GM12874 (cell line): Measurements from ENCODE around the gene HSPB6.
A peak's percentile ranks its signal among the peaks of the same experiment; 100 is the strongest.

Experiments used
- CTCF ChIP-seq: IDR thresholded peaks from 2 replicates; pipeline ENCODE4 v1.5.1; 2011; ENCODE audit warnings: low read depth, mild to moderate bottlenecking, control low read depth, low read length, moderate library complexity; ENCODE audit not compliant: insufficient read depth

HSPB6 gene

GRCh38 chr19:35716801-35717664 lies 39.8 kb downstream of the HSPB6 start:
- TF ChIP-seq CTCF: peak; percentile 79

- no peak for TF ChIP-seq CTCF
Measured at GRCh38 chr19:35715981-35716800, 40.6 kb downstream of the HSPB6 start.

- no peak for TF ChIP-seq CTCF
Measured at GRCh38 chr19:35715355-35715809, 41.4 kb downstream of the HSPB6 start.

- peak; percentile 41 for TF ChIP-seq CTCF
Measured at GRCh38 chr19:35714601-35715354, 42.1 kb downstream of the HSPB6 start.

- no peak for TF ChIP-seq CTCF
Measured at GRCh38 chr19:35713904-35714495, 42.8 kb downstream of the HSPB6 start.

GRCh38 chr19:35713506-35713850 lies 43.4 kb downstream of the HSPB6 start:
- TF ChIP-seq CTCF: no peak
